Neural crest cell (in vitro differentiated cells): ENCODE results near the gene RGS17. TPM values are rescaled to one million over a fixed set of nuclear protein-coding genes. Genes with fewer than 3 reads are reported as not detected.
"Not testable (repeated sequence)": the region's sequence is repeated elsewhere in the genome, so short reads cannot be mapped to it uniquely, and the experiment has no call there.

Experiments
- DNase-seq: peaks from one replicate; pipeline ENCODE4 v3.0.0; 2021; ENCODE audit warnings: low read depth, mixed read lengths, low spot score
- H3K27ac Mint-ChIP-seq: one replicate; pipeline ENCODE4 v1.8.0; 2021; ENCODE audit warnings: mild to moderate bottlenecking, mixed read lengths; ENCODE audit not compliant: unreplicated experiment
- H3K27me3 Mint-ChIP-seq: 2 replicates; pipeline ENCODE4 v1.8.0; 2021; ENCODE audit warnings: low read depth, mild to moderate bottlenecking, mixed read lengths
- H3K36me3 Mint-ChIP-seq: 2 replicates; pipeline ENCODE4 v1.8.0; 2021; ENCODE audit warnings: low read depth, mild to moderate bottlenecking, mixed read lengths
- H3K4me1 Mint-ChIP-seq: 2 replicates; pipeline ENCODE4 v1.8.0; 2021; ENCODE audit warnings: mixed read lengths
- H3K4me3 Mint-ChIP-seq: one replicate; pipeline ENCODE4 v1.8.0; 2021; ENCODE audit warnings: mild to moderate bottlenecking, mixed read lengths
- H3K9me3 Mint-ChIP-seq: 2 replicates; pipeline ENCODE4 v1.8.0; 2021; ENCODE audit warnings: mixed read lengths
- total RNA-seq: library from RNA; stranded (reverse); gene quantifications from 2 replicates; pipeline ENCODE4 v1.2.1, GENCODE V29; 2021
- TF ChIP-seq, protein P1 (sequence below): fragments of 200-600 bp; sonication (generic); conservative IDR thresholded peaks from 2 replicates; pipeline ENCODE4 v1.5.0; 2021; ENCODE audit warnings: antibody characterized with exemption, mild to moderate bottlenecking

Gene RGS17
- total RNA-seq, 1 donor from 2014 or later: 4.7 TPM

DNA sequence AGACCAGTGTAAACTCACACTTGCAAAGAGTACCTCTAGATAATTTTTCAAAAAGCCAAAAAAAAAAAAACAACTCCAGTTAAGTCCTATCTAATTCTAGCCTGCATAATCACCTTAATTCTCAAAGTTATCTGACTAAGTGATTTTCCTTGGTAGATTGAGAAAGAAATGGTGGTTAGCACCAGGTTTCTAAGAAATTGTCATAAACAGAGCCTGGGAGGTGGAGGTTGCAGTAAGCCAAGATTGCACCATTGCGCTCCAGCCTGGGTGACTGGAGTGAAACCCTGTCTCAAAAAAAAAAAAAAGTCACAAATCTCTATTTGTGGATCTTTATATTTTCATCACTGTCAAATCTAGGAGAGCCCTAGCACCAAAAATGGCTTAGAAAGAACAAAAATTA lies 157.2 kb downstream of the RGS17 start:
- Mint-ChIP-seq H3K4me3 (no peak overlapping the region), H3K9me3 (peaks cover 12% of the 10 kb centered on the region), H3K36me3 (peaks cover 58% of the 10 kb centered on the region), H3K27me3 (no peaks in the 10 kb centered on the region), H3K27ac (no peak overlapping the region), H3K4me1 (peaks cover 33% of the 10 kb centered on the region)
- no peak for DNase-seq
- TF ChIP-seq, protein P1, sequence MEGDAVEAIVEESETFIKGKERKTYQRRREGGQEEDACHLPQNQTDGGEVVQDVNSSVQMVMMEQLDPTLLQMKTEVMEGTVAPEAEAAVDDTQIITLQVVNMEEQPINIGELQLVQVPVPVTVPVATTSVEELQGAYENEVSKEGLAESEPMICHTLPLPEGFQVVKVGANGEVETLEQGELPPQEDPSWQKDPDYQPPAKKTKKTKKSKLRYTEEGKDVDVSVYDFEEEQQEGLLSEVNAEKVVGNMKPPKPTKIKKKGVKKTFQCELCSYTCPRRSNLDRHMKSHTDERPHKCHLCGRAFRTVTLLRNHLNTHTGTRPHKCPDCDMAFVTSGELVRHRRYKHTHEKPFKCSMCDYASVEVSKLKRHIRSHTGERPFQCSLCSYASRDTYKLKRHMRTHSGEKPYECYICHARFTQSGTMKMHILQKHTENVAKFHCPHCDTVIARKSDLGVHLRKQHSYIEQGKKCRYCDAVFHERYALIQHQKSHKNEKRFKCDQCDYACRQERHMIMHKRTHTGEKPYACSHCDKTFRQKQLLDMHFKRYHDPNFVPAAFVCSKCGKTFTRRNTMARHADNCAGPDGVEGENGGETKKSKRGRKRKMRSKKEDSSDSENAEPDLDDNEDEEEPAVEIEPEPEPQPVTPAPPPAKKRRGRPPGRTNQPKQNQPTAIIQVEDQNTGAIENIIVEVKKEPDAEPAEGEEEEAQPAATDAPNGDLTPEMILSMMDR: no peak

DNA sequence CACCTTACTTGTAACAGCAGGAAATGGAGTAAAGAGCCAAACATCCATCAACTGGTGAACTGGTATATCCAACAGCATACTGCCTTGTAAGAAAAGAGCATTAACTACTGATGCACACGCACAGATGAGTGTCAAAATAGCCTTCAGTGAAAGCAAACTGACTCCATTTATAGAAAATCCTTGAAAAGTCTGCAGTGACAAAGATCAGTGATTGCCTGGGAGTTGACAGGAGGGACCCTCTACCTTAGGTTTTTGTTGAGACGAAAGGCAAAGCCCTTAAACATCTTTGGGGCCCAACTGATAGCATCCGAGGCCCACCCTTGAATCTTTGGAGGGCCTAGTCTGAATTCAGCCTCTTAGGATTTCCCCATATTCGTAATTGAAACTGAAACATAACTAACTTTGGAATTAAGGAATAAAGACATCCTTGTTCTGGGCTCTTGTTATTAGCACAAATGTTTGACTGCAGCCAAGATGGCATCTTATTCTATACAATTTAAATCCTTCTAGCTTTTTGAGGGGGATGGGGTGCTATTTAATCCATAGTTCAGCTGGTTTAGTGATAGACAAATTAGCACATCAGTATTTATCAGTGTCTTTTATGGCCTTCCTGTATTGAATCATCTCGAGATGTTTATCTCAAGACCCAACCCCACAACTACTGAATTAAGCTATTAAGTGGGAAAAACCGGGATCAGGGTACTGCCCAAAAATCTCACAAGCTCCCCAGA lies 161.2 kb downstream of the RGS17 start:
- Mint-ChIP-seq H3K27me3 (peaks cover 15% of the 10 kb centered on the region), H3K9me3 (peaks cover 34% of the 10 kb centered on the region), H3K4me3 (no peak overlapping the region), H3K4me1 (peaks cover under 1% of the 10 kb centered on the region), H3K36me3 (peaks cover 65% of the 10 kb centered on the region), H3K27ac (no peak overlapping the region)
- no peak for DNase-seq
- TF ChIP-seq, protein P1: no peak

DNA sequence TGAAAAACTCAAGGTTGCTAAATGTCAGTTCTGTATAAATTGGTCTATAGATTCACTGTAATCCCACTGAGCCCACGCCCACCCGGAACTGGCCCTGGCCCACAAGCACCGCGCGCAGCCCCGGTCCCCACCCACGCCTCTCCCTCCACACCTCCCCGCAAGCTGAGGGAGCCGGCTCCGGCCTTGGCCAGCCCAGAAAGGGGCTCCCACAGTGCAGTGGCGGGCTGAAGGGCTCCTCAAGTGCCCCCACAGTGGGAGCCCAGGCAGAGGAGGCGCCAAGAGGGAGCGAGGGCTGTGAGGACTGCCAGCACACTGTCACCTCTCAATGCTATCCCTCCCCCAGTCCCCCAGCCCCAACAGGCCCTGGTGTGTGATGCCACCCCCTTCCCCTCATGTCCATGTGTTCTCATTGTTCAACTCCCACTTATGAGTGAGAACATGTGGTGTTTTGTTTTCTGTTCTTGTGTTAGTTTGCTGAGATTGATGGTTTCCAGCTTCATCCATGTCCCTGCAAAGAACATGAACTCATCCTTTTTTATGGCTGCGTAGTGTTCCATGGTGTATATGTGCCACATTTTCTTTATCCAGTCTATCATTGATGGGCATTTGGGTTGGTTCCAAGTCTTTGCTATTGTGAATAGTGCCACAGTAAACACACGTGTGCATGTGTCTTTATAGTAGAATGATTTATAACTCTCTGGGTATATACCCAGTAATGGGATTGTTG lies 164.8 kb downstream of the RGS17 start:
- DNase-seq, H3K4me1 Mint-ChIP-seq, H3K27ac Mint-ChIP-seq: not testable (repeated sequence)
- H3K36me3 Mint-ChIP-seq: peaks cover 43% of the 10 kb centered on the region
- H3K27me3 Mint-ChIP-seq: peaks cover 27% of the 10 kb centered on the region
- peaks cover 32% of the 10 kb centered on the region for H3K9me3 Mint-ChIP-seq
- H3K4me3 Mint-ChIP-seq: peak overlapping the region; percentile 54

DNA sequence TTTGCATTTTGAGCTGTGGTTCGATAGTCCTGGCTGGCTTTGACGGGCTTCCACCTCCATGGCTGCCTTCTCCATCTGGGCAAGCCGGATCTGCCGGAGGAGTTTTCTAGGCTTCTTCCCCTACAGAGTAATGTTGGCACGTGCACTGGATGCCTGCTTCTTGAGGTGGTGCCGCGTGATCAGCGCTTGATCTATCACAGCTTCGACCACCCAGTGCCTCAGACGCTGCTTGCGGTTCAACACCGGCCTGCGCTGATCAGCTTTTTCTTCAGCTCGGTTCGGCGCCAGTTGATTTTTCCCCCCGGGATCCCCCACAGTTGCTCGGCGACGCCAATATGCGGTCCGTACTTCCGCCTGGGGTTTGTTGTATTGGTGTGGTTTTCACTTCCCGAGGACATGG lies 171.7 kb downstream of the RGS17 start:
- Mint-ChIP-seq H3K4me3 (no peak overlapping the region), H3K9me3 (peaks cover 2% of the 10 kb centered on the region), H3K27ac (no peak overlapping the region), H3K36me3 (no peaks in the 10 kb centered on the region), H3K4me1 (no peaks in the 10 kb centered on the region), H3K27me3 (peaks cover 18% of the 10 kb centered on the region)
- no peak for DNase-seq
- TF ChIP-seq, protein P1: no peak

DNA sequence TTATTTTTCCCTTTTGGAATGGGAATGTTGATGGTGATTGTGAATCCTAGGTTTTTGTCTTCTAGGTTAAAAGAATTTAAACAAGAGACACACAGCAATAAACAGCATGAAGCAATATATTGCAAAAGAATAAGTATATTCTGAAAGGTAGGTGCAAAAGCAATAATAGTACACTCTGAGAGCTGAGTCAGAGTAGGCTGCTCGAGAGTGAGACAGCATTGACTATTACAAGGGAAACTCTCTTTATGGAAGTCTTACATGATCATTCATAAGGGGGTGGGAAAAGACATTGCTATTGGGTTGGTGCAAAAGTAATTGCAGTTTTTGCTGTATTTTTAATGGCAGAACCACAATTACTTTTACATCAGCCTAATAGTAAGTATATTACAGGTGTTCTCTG lies 173.3 kb downstream of the RGS17 start:
- H3K4me3 Mint-ChIP-seq: no peak overlapping the region
- no peaks in the 10 kb centered on the region for H3K4me1 Mint-ChIP-seq
- peaks cover 19% of the 10 kb centered on the region for H3K27me3 Mint-ChIP-seq
- DNase-seq: no peak
- TF ChIP-seq, protein P1: no peak
- no peaks in the 10 kb centered on the region for H3K36me3 Mint-ChIP-seq
- peaks cover 2% of the 10 kb centered on the region for H3K9me3 Mint-ChIP-seq
- H3K27ac Mint-ChIP-seq: no peak overlapping the region

Other genes with a start within 250 kb of the RGS17 start
- 56.3 TPM in 2 replicates for gene FBXO5, start 148.2 kb downstream of the RGS17 start, total RNA-seq
- gene MTRF1L, start 128.6 kb downstream of the RGS17 start, total RNA-seq: 22.5 and 23.2 TPM in 2 replicates